NK-92 treated with Interleukin-12 subunit alpha and Interleukin-12 subunit beta, amount 100 ng/mL, for 24 hours (cell line): ENCODE data around the gene MANBA.
"Not testable (repeated sequence)": the region's sequence is repeated elsewhere in the genome, so short reads cannot be mapped to it uniquely, and the experiment has no call there.

Source experiments
- DNase-seq: peaks from one replicate; lab custom pipeline; 2025; lab: John Stamatoyannopoulos, UW

MANBA gene

DNA sequence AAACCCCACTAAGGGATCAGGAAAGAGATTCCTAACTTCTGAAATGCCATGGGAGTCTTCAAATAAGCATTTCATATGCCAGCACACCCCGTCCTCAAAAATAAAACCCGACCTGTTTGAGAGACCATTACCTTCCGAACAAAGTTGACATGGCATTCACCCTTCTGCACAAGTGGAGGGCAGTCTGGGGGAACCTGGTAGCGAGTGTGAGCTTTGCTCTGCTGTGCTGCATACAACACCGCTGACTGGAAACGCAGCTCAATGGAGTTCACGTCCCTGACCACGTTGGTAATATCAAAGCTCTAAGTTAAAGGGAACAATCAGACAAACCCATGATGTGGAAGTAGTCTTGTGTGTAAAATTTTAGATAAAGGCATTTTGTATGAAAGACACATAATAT lies 38.0 kb downstream of the MANBA start:
- DNase-seq, result no peak

DNA sequence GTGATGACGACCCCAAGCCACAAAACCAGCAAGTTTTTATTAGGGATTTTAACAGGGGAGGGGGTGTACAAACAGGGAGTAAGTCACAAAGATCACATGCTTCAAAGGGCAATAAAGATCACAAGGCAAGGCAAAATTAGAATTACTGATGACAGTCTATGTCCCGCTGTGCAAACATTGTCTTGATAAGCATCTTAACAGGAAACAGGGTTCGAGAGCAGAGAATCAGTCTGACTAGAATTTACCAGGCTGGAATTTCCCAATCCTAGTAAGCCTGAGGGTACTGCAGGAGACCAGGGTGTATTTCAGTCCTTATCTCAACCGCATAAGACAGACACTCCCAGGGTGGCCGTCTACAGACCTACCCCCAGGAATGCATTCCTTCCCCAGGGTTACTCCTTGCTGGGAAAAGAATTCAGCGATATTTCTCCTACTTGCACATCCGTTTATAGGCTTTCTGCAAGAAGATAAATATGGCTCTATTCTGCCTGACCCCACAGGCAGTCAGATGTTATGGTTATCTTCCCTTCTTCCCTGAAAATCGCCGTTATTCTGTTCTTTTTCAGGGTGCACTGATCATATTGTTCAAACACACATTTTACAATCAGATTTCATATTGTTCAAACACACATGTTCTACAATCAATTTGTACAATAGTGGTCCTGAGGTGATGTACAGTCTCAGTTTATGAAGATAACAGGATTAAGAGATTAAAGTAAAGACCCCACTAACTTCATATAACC lies 41.8 kb downstream of the MANBA start:
- not testable (repeated sequence) for DNase-seq

DNA sequence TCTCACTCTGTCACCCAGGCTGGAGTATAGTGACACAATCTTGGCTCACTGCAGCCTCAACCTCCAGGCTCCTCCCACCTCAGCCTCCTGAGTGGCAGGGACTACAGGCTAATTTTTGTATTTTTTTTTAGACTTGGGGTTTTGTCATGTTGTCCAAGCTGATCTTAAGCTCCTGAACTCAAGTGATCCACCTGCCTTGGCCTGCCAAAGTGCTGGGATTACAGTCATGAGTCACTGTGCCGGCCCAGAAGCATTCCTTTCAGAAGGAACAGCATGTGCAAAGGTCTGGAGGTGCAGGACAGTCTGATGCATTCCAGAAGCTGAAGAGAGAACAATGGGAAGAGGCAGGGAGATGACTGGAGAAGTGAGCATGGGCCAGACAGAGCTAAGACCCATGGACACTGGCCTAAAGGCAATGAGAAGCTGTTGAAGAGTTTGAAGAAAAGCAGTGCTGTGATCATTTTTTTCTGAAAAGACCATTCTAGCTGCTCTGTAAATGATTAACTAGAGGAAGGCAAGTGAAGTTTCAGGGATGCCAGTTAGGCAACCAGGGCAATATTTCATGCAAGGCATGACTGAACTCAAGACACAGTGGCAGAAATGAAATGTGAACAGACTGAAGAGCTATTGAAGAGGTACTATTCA lies 43.2 kb downstream of the MANBA start:
- DNase-seq, result no peak

DNA sequence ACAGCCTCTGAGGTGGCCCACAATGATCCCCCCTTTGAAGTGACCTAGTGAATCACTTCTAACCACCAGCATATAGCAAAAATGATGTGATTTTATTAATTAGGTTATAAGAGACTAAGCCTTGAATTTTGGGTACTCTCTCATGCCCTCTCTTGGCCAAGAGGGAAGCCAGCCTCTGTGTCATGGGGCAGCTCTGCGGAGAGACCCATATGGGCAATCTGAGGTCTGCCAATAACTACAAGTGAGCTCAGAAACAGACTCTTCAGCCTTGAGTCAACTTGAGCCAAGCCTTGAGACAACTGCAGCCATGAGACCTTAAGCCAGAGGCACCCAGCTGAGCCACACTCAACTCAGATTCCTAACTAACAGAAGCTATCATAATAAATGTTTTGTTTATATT lies 45.7 kb downstream of the MANBA start:
- DNase-seq, result no peak

DNA sequence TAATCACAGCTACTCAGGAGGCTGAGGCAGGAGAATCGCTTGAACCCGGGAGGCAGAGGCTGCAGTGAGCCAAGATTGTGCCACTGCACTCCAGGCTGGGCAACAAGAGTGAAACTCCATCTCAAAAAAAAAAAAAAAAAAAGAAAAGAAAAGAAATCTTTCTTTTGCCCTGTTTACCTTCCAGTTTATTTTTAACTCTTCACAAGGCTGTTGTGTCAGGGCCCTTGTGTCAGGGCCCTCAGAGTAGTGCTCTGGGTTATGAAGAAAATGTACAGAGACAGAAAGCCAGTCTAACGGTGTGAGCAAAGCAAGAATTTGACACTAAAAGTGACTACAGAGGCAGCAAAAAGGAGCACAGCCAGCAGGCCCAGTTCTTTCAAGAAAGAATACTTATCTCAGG lies 47.0 kb downstream of the MANBA start:
- DNase-seq, result not testable (repeated sequence)

DNA sequence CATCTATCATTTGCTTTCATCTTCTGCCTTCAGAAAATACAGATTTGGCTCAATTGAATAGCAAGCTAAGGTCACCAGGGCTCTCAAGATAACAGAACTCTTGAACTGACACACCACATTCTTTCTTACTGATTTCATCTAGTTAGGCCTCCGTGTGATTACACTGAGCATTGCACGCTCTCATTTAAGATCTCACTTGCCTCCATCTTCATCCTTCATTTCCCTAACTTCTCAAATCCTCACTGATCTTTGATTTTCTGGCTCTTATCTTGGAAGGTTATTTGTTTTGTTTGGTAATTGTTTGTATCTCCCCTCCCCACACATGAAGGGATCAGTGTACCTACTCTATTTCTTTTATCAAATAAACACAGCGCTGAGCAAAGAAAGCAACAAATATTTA lies 47.7 kb downstream of the MANBA start:
- no peak for DNase-seq

DNA sequence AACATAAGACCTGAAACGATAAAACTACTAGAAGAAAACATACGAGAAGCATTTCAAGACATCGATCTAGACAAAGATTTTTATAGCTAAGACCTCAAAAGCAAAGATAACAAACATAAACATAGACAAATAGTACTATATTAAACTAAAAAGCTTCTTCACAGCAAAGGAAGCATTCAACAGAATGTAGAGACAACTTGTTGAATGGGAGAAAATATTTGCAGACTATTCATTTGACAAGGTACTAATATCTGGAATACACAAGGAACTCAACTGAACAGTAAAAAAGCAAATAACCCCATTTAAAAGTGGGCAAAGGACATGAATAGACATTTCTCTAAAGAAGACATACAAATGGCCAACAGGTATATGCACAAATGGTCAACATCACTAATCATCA lies 49.8 kb downstream of the MANBA start:
- no peak for DNase-seq

DNA sequence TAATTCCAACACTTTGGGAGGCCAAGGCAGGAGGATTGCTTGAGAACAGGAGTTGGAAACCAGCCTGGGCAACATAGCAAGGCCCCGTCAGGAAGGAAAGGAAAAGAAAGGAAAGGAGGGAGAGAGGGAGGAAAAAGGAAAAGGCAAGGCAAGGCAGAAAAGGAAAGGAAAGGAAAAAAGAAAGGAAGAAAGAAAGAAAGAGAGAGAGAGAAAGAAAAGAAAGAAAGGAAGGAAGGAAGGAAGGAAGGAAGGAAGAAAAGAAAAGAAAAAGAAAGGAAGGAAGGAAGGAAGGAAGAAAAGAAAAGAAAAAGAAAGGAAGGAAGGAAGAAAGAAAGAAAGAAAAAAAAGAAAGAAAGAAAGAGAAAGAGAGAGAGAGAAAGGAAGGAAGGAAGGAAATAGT lies 51.7 kb downstream of the MANBA start:
- not testable (repeated sequence) for DNase-seq

DNA sequence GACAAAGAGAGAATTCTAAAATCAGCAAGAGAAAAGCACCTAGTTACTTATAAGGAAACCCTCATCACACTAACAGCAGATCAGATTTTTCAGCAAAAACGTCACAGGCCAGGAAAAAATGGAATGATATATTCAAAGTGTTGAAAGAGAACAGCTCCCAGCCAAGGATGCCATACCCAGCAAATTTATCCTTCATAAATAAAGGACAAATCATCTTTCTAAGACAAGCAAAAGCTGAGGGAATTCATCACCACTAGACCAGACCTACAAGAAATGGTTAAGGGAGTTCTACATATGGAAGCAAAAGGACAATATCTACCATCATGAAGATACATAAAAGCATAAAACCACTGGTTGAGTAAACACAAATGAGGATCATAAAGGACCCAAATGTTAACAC lies 53.6 kb downstream of the MANBA start:
- DNase-seq, result no peak

DNA sequence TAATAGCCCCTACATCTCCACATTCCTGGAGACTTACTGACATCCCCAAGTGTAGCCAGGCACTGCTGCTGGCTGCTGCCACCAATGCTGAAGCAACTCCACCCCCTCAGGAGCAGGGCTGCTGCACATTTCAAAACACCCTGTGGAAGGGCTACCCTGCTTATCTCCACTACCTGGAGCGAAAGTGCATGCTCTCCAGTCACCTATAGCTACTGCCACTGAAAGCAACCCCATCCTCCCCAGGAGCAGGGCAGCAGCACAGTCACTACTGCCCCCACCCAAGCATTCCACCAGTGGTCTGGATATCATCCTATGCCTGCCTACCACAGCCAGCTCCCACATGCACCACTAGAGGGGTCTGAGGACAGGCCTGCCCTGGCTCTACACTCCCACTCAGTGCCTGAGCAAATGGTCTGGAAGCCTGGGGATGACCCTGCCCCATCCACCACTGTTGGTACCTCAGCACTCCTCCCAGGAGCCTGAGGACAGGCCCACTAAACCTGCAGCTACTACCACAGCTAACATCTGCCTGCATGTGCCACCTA lies 55.3 kb downstream of the MANBA start:
- no peak for DNase-seq

DNA sequence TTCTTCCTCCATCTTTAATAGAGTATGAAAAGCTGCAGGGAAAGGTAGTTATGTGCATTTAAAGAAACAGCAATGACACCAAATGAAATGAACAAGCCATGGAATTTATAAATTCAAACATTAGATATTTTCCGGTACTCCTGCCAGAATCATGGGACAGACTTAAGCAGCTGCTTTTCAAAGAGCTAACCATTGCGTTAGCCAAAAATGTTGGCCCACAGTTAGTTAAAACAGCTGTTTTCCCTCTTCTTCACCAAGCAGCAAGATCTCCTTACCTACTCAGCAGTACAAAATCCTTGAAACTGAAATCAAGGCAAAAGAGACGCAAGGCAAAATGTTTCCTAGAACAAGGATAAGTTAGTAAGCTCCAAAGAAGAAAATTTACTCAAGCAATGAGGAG lies 64.0 kb downstream of the MANBA start:
- no peak for DNase-seq

DNA sequence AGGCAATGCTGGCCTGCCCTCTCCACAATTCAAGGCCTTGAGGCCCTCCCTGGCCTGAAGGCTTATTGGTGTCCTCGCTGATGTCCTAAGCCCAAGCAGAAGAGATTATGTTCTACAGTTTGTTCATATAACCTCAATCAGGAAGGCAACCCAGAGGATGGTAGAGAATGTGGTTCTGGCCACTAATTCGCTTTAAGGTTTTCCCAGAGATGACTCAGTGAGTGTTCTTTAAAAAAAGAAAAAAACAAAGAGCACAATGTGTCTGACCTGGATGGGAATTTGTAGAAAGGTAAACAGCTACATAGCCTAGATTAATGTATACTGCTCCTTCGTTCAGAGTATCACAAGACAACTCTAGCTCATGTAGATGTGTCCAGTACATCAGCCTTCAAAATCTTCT lies 66.0 kb downstream of the MANBA start:
- no peak for DNase-seq

DNA sequence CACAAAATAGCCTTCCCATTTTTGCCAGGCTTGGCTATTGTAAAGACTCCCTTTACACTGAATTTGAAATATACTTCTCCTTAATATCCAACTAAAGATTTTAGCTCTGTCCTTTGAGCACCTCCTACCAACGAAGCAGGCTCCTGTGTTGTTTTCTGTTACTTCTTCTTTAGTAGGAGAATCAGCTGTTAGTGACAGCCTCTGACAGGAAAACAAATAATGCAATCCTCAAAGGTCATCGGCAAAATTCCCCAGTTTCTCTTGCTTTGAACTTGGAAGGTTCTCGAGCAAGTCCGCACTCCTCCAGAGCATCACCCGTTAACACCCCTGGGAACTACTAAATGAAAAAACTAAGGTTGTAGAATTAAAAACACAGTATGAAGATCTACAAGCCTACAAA lies 66.9 kb downstream of the MANBA start:
- no peak for DNase-seq

DNA sequence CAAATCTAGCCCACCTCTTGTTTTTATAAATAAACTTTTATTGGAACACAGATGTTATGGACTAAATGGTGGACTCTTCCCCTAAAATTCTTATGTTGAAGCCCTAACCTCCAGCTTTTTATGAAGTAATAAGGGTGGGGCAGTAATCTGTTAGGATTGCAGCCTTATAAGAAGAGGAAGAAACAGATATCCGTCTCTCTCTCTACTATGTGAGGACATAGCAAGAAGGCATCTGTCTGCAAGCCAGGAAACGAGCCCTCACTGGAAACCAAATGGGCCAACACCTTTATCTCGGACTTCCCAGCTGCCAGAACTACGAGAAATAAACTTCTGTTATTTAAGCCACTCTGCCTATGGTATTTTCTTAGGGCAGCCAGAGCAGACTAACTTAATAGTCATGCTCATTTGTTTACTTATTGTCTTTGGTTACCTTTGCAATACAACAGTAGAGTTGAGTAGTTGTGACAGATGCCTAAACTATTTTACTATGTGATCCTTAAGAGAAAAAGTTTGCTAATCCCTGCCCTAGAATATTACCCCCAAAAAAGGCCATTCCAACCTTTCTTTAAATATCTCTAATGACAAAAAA lies 67.4 kb downstream of the MANBA start:
- DNase-seq, result no peak

DNA sequence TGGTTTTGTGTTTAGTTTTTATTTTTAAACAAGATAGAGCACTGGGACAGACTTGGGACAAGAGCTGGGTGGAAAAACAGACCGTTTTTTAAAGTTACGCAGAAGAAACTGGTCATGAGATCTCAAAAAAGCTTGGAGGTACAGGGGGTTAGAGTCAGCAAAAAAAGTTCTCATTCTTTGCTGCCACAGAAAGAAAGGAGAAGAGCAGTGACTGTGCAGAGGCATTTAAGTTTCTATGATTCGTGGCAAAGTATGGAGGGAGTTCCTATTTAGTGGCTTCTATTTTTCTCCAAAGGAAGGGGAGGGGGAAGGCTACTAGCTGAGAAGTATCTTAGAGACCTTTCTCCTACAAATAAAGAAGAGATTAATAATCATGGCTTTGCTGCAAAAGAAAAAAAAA lies 68.3 kb downstream of the MANBA start:
- no peak for DNase-seq

DNA sequence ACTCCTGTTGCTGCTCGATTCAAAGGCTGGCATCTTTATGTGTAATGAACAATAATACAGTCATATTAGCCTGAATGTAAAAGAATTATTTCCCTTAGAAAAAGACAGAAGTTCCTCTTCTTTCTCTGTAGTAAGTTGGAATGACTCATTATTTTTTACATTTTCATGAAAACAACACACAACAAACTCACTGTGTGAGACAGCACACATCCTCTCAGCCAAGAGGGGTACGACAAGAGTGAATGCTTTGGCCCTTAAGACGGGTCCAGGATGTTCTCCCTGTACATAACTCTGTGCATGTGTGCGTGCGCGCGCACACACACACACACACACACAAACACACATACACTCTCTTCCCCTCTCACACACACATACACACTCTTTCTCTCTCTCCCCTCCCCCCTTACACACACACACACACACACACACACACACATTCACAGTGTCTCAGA lies 72.8 kb downstream of the MANBA start:
- no peak for DNase-seq

DNA sequence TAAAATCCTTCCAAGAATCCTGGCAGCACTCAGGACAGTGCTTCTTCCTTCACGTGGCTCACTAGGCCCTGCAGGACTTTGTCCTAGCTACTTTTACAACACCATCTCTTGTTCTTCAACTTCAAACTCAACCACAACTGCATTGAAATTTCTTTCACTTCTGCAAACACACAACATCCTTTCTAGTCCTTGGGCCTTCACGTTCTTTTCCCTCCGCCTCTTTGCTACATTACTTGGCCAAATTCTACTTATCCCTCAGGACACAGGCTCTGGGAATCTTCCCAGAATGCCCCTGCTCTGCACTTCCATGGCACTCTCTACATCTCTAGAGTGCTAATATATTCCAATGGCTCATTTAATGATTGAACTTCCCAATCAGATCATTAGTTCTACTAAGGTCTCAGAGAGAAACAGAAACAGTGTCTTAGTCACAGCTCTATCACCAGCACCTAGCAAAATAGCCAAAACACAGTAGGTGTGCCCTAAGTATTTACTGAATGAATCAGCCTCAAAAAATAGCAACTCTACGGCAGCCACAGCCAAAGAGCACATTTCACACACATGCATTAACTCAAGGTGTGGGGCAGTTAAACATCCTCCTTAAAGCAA lies 73.3 kb downstream of the MANBA start:
- DNase-seq, result no peak

DNA sequence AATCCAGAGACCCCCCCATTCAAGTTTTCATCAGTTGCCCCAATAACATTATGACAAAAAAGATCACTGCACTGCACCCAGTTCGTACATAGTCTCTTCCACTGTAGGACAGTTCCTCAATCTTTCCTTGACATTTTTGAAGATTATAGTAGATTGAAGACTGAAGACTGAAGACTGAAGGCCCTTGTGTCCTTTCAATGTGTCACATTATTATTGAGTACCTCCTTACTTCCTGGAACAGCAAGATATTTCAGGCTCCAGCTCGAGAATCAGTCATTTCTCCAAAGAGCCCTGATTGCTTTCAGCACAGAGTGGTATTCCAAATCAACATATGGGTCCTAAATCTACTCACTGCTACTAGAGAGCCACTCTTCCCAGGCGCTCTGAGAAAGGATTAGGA lies 75.0 kb downstream of the MANBA start:
- no peak for DNase-seq

DNA sequence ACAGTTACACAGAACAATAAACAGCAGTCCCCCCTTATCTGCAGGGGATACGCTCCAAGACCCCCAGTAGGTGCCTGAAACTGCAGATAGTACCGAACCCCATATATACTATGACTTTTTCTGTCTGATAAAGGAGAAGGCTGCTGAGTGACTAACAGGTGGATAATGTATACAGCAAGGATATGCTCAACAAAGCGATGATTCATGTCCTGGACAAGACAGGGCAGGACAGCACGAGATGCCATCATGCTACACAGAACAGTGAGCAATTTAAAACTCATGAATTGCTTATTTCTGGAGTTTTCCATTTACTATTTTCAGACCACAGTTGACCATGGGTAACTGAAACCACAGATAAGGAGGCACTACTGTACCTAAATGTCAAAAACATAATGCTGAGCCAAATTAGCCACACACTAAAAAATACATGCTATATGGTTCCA lies 76.1 kb downstream of the MANBA start:
- DNase-seq, result no peak

DNA sequence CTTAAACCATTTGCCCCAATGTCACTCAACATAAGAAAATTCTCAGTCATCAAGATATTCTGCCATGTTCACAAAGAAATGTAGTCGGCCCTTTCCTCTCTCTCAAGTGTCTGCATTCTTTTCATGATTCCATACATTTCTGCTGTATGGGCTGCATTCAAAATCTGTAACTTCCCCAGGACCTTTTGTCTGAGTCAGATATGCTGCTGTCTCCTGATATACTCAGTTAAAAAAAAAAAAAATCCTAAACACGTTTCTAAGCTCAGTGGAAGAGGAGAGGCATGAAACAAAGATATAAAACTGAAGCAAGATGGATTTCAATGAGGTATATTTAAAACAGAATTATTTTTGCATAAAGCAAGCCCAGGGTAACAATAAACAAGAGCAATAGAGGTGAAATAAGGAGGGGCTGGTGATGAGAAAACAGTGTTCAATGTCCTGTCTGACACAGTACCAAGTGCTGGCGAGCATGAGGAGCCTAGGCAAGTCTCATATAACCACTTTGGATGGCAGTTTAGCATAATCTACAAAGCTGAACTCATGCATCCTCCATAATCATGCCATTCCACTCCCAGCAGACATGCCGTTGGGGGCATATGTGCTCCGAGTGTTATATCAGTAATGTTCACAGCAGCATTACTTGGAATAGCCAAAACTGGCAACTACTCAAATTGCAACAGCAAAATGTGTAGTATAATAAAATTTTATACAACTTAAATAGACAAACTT lies 76.7 kb downstream of the MANBA start:
- DNase-seq, result no peak

DNA sequence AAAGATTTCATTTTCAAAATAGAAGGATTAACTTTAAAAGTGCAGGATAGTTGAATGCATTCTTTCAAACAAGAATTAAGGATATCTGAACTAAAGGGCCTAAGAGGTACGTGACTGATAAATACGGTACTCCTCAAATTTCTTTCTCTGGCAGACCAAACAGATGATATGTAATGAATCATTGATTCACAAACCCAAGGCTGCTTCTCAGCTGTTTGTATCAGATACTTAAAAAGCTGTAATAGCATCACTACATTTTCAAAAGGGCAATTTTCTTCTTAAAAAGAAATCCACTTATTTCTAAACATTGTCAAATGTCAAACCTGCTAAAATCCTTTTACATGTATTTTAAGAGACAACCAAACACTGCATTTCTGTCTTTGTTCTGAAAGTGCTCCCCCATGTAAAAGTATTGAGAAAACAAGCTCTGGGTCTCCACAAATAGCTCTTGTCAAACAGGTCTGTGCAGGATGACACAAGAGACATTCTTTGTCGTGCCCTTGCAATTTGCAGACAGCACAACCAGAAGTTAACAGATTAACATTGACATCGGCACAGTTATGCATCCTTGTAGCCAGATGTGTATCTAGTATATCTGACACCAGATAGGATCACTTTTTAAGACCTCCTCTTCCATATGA lies 82.0 kb downstream of the MANBA start:
- no peak for DNase-seq

DNA sequence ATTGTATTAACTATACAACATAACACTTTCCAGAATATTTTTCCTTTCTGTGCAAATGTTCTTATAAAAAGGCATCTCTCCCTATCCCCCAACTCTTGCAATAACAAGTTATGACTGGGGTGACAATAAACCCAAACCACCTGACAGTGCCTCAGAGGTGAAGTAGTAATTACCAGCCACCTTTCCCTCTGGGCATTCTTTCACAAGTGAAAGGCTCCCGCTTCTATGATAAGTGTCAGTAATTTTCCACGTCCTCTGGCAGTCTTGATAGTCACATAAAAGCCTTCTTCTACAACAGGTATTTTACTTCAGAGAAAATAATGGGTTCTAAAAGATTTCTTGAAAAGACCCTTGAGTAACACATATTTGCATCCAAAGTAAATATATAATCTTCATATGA lies 82.7 kb downstream of the MANBA start:
- DNase-seq, result no peak
